ENCODE data around the gene MFGE8. TPM values are rescaled to one million over a fixed set of nuclear protein-coding genes. Genes with fewer than 3 reads are reported as not detected.

MFGE8 gene
- polyA plus RNA-seq, 1 donor from 2014 or later: 1.1 TPM

DNA sequence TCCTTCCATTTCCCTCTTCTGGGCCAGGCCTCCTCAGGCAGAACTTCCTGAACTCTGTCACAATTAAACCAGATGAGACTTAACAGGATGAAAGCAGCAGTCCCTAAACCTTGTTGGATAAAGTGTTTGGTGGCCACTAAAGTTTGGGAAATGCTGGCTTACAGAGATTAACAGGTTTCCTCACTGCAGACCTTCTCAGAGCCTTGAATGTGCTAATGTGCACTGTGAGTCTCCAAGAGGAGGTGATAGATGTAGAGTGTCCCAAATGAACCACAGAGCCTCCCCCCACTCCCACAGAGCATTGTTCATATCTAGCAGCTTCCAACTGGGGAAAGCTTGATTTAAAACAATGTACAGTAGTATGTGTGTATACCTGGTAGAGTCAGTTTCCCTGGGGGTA, 60.7 kb downstream of the MFGE8 start:
- Histone ChIP-seq H3K4me2 (ENCODE audit: low read length) (no peak overlapping the region), H3K36me3 (ENCODE audit: insufficient read depth, low read length) (no peaks in the 10 kb centered on the region), H3F3A (ENCODE audit: insufficient read depth, low read length, poor library complexity, severe bottlenecking) (no peaks in the 10 kb centered on the region), H3K4me3 (ENCODE audit: low read length) (no peak overlapping the region), H3K27ac (ENCODE audit: low read length) (no peak overlapping the region), H4K20me1 (ENCODE audit: insufficient read depth) (no peaks in the 10 kb centered on the region), H3K9me3 (ENCODE audit: low read length) (no peaks in the 10 kb centered on the region), H3K79me2 (replicated peaks; ENCODE audit: insufficient read depth, low read length) (no peaks in the 10 kb centered on the region), H3K9me2 (ENCODE audit: insufficient read depth, low read length) (no peaks in the 10 kb centered on the region), H2AFZ (ENCODE audit: low read depth, low read length) (no peak overlapping the region), H3K27me3 (ENCODE audit: insufficient read depth, low read depth, low read length) (no peaks in the 10 kb centered on the region), H3K9ac (ENCODE audit: low read length) (no peak overlapping the region)
- TF ChIP-seq RAD21 (conservative IDR thresholded peaks at IDR 0.05) (no peak), POLR2AphosphoS5 (IDR thresholded peaks at IDR 0.05) (no peak), SMC3 (conservative IDR thresholded peaks at IDR 0.05; ENCODE audit: poor library complexity) (no peak)
- TF ChIP-seq, protein P1, sequence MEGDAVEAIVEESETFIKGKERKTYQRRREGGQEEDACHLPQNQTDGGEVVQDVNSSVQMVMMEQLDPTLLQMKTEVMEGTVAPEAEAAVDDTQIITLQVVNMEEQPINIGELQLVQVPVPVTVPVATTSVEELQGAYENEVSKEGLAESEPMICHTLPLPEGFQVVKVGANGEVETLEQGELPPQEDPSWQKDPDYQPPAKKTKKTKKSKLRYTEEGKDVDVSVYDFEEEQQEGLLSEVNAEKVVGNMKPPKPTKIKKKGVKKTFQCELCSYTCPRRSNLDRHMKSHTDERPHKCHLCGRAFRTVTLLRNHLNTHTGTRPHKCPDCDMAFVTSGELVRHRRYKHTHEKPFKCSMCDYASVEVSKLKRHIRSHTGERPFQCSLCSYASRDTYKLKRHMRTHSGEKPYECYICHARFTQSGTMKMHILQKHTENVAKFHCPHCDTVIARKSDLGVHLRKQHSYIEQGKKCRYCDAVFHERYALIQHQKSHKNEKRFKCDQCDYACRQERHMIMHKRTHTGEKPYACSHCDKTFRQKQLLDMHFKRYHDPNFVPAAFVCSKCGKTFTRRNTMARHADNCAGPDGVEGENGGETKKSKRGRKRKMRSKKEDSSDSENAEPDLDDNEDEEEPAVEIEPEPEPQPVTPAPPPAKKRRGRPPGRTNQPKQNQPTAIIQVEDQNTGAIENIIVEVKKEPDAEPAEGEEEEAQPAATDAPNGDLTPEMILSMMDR (IDR thresholded peaks at IDR 0.05; ENCODE audit: poor library complexity, severe bottlenecking): no peak

DNA sequence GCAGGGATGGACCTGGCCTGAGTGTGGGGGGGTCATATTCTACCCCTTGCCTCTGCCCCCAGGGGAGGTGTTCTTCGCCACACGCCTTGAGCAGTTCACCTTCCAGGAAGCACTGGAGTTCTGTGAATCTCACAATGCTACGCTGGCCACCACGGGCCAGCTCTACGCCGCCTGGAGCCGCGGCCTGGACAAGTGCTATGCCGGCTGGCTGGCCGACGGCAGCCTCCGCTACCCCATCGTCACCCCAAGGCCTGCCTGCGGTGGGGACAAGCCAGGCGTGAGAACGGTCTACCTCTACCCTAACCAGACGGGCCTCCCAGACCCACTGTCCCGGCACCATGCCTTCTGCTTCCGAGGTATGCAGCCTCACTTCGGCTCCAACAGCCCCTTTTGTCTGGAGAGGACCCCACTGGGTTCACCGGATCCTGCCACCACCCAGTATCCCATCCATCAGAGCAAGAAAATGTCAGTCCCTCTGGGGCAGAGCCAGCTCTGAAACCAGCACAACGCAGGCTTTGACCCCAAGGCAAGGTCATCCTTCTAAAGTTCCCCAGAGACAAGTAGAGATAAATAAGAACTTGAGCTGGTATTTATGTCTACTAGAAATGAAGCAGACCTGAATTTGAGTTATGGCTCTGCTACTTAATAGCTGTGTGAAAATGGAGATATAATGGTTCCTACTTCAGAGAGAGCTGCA, 63.7 kb downstream of the MFGE8 start:
- no peak overlapping the region for H2AFZ ChIP-seq (ENCODE audit: low read depth, low read length)
- TF ChIP-seq RAD21 (conservative IDR thresholded peaks at IDR 0.05) (no peak), MXI1 (conservative IDR thresholded peaks at IDR 0.05; ENCODE audit: poor library complexity, severe bottlenecking) (no peak), EP300 (conservative IDR thresholded peaks at IDR 0.05; ENCODE audit: poor library complexity, severe bottlenecking) (no peak), EZH2 (IDR thresholded peaks at IDR 0.05; ENCODE audit: borderline replicate concordance, insufficient read depth, low read length, poor library complexity, severe bottlenecking) (no peak), POLR2AphosphoS5 (IDR thresholded peaks at IDR 0.05) (no peak), TAF1 (IDR thresholded peaks at IDR 0.05; ENCODE audit: low read depth) (no peak), SMC3 (conservative IDR thresholded peaks at IDR 0.05; ENCODE audit: poor library complexity) (no peak)
- TF ChIP-seq, protein P1 (IDR thresholded peaks at IDR 0.05; ENCODE audit: poor library complexity, severe bottlenecking): no peak
- TF ChIP-seq, protein P2, sequence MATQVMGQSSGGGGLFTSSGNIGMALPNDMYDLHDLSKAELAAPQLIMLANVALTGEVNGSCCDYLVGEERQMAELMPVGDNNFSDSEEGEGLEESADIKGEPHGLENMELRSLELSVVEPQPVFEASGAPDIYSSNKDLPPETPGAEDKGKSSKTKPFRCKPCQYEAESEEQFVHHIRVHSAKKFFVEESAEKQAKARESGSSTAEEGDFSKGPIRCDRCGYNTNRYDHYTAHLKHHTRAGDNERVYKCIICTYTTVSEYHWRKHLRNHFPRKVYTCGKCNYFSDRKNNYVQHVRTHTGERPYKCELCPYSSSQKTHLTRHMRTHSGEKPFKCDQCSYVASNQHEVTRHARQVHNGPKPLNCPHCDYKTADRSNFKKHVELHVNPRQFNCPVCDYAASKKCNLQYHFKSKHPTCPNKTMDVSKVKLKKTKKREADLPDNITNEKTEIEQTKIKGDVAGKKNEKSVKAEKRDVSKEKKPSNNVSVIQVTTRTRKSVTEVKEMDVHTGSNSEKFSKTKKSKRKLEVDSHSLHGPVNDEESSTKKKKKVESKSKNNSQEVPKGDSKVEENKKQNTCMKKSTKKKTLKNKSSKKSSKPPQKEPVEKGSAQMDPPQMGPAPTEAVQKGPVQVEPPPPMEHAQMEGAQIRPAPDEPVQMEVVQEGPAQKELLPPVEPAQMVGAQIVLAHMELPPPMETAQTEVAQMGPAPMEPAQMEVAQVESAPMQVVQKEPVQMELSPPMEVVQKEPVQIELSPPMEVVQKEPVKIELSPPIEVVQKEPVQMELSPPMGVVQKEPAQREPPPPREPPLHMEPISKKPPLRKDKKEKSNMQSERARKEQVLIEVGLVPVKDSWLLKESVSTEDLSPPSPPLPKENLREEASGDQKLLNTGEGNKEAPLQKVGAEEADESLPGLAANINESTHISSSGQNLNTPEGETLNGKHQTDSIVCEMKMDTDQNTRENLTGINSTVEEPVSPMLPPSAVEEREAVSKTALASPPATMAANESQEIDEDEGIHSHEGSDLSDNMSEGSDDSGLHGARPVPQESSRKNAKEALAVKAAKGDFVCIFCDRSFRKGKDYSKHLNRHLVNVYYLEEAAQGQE (IDR thresholded peaks at IDR 0.05; ENCODE audit: borderline replicate concordance): no peak
- H3K36me3 ChIP-seq (ENCODE audit: insufficient read depth, low read length): no peaks in the 10 kb centered on the region
- H3K4me2 ChIP-seq (ENCODE audit: low read length): no peak overlapping the region
- H4K20me1 ChIP-seq (ENCODE audit: insufficient read depth): no peaks in the 10 kb centered on the region
- H3K27ac ChIP-seq (ENCODE audit: low read length): no peak overlapping the region
- no peaks in the 10 kb centered on the region for H3F3A ChIP-seq (ENCODE audit: insufficient read depth, low read length, poor library complexity, severe bottlenecking)
- no peak overlapping the region for H3K4me3 ChIP-seq (ENCODE audit: low read length)
- H3K27me3 ChIP-seq (ENCODE audit: insufficient read depth, low read depth, low read length): no peaks in the 10 kb centered on the region
- H3K79me2 ChIP-seq (replicated peaks; ENCODE audit: insufficient read depth, low read length): no peaks in the 10 kb centered on the region
- no peaks in the 10 kb centered on the region for H3K9me2 ChIP-seq (ENCODE audit: insufficient read depth, low read length)
- no peak overlapping the region for H3K9ac ChIP-seq (ENCODE audit: low read length)
- no peaks in the 10 kb centered on the region for H3K9me3 ChIP-seq (ENCODE audit: low read length)

Other genes starting within 250 kb of the MFGE8 start
- gene ACAN, start 109.9 kb downstream of the MFGE8 start, polyA plus RNA-seq: not detected in 2 replicates
- gene HAPLN3, start 17.8 kb downstream of the MFGE8 start, polyA plus RNA-seq: not detected in 2 replicates
- gene ABHD2, start 175.1 kb upstream of the MFGE8 start, polyA plus RNA-seq: 19.0 and 20.8 TPM in 2 replicates